ENCODE results near the gene GHRHR. TPM values are rescaled to one million over a fixed set of nuclear protein-coding genes. Genes with fewer than 3 reads are reported as not detected.

GHRHR gene
- polyA plus RNA-seq, 3 donors = not detected

GRCh38 chr7:31017032-31017675 lies 53.4 kb downstream of the GHRHR start:
- Histone ChIP-seq H2AFZ (ENCODE audit: insufficient read depth, low read depth, low read length, poor library complexity, severe bottlenecking) (no peak overlapping the region), H3K36me3 (replicated peaks in 1 of 2; ENCODE audit: control insufficient read depth in 1 of 2, insufficient read depth in 2 of 2, low read length in 2 of 2) (no peaks in the 10 kb centered on the region), H3K9ac (ENCODE audit: insufficient read depth, low read length, poor library complexity, severe bottlenecking) (no peak overlapping the region), H3K27me3 (ENCODE audit: control insufficient read depth in 2 of 2, insufficient read depth in 2 of 2, low read length in 2 of 2) (no peaks in the 10 kb centered on the region), H4K20me1 (ENCODE audit: insufficient read depth, low read length) (no peaks in the 10 kb centered on the region), H3K4me1 (ENCODE audit: control insufficient read depth in 1 of 2, insufficient read depth in 2 of 2, low read length in 2 of 2) (no peaks in the 10 kb centered on the region), H3K4me3 (replicated peaks in 1 of 3; ENCODE audit: low read depth in 2 of 3, low read length in 3 of 3) (no peak overlapping the region), H3K4me2 (replicated peaks; ENCODE audit: extremely low read depth, low read length, poor library complexity, severe bottlenecking) (no peak overlapping the region), H3K27ac (ENCODE audit: low read depth in 1 of 2, low read length in 2 of 2) (no peak overlapping the region), H3K9me3 (replicated peaks in 1 of 2; ENCODE audit: control insufficient read depth in 1 of 2, insufficient read depth in 1 of 2, low read length in 2 of 2) (no peaks in the 10 kb centered on the region), H3K79me2 (ENCODE audit: insufficient read depth, low read length) (no peaks in the 10 kb centered on the region)
- WGBS (ENCODE audit: insufficient coverage) = 85% methylated on average over 5 of the region's 7 CpGs
- H3K36me3 Mint-ChIP-seq = no peaks in the 10 kb centered on the region
- TF ChIP-seq CTCF (IDR thresholded peaks at IDR 0.05) = no peak
- H3K4me1 Mint-ChIP-seq = peaks cover 3% of the 10 kb centered on the region
- peaks cover 0 to 1% (median 0%) of the 10 kb centered on the region in 7 donors for H3K9me3 Mint-ChIP-seq
- H3K27ac Mint-ChIP-seq = no peak overlapping the region
- H3K4me3 Mint-ChIP-seq = no peak overlapping the region
- peaks cover 5 to 11% (median 7%) of the 10 kb centered on the region in 3 donors for H3K27me3 Mint-ChIP-seq (ENCODE audit: low read depth in 3 of 3)
- DNase-seq = no peak
- intact Hi-C loops (cut with micrococcal nuclease) = no loop called here

GRCh38 chr7:31017721-31018120 lies 54.0 kb downstream of the GHRHR start:
- H3K4me1 Mint-ChIP-seq = peaks cover 3% of the 10 kb centered on the region
- Histone ChIP-seq H3K27me3 (ENCODE audit: control insufficient read depth in 2 of 2, insufficient read depth in 2 of 2, low read length in 2 of 2) (no peaks in the 10 kb centered on the region), H3K4me3 (replicated peaks in 1 of 3; ENCODE audit: low read depth in 2 of 3, low read length in 3 of 3) (no peak overlapping the region), H4K20me1 (ENCODE audit: insufficient read depth, low read length) (no peaks in the 10 kb centered on the region), H3K4me2 (replicated peaks; ENCODE audit: extremely low read depth, low read length, poor library complexity, severe bottlenecking) (no peak overlapping the region), H3K79me2 (ENCODE audit: insufficient read depth, low read length) (no peaks in the 10 kb centered on the region), H3K27ac (ENCODE audit: low read depth in 1 of 2, low read length in 2 of 2) (no peak overlapping the region), H3K4me1 (ENCODE audit: control insufficient read depth in 1 of 2, insufficient read depth in 2 of 2, low read length in 2 of 2) (no peaks in the 10 kb centered on the region), H3K36me3 (replicated peaks in 1 of 2; ENCODE audit: control insufficient read depth in 1 of 2, insufficient read depth in 2 of 2, low read length in 2 of 2) (no peaks in the 10 kb centered on the region), H2AFZ (ENCODE audit: insufficient read depth, low read depth, low read length, poor library complexity, severe bottlenecking) (no peak overlapping the region), H3K9ac (ENCODE audit: insufficient read depth, low read length, poor library complexity, severe bottlenecking) (no peak overlapping the region), H3K9me3 (replicated peaks in 1 of 2; ENCODE audit: control insufficient read depth in 1 of 2, insufficient read depth in 1 of 2, low read length in 2 of 2) (no peaks in the 10 kb centered on the region)
- peaks cover 0 to 1% (median 0%) of the 10 kb centered on the region in 7 donors for H3K9me3 Mint-ChIP-seq
- H3K27me3 Mint-ChIP-seq (ENCODE audit: low read depth in 3 of 3) = peaks cover 5 to 11% (median 7%) of the 10 kb centered on the region in 3 donors
- no peak for DNase-seq
- H3K4me3 Mint-ChIP-seq = no peak overlapping the region
- H3K36me3 Mint-ChIP-seq = no peaks in the 10 kb centered on the region
- intact Hi-C loops (cut with micrococcal nuclease) = no loop called here
- no peak for TF ChIP-seq CTCF (IDR thresholded peaks at IDR 0.05)
- no CpG with 5 or more reads among the region's 5 CpGs for WGBS (ENCODE audit: insufficient coverage)
- H3K27ac Mint-ChIP-seq = no peak overlapping the region

Measured in CD14-positive monocyte (primary cell).